SKM-1 (cell line): Measurements from ENCODE around the gene LCP2.

ENCODE experiments used
- DNase-seq: peaks from one replicate; lab custom pipeline; 2025; ENCODE audit not compliant: unreplicated experiment; lab: John Stamatoyannopoulos, UW

The LCP2 gene

GRCh38 chr5:170316937-170317336 is 19.4 kb upstream of the LCP2 start:
- no peak for DNase-seq

DNA sequence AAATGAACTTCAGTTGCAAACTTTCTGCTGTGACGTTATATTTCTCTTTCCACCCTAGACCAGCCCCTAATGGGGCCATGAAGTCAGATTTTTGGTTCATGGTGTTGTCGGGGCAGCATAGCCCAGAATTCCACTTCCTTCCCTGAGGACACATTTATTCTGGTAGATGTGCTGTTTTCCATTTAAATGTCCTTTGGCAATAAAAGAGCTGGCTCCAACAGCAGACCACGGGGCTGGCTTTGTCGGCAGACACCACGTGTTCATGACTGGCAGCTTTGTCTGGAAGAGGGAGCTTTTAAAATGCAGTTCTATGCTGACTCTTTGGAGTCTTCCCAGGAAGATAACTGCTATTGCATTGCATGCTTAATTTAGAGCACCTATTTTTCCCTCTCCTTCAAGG is 17.6 kb upstream of the LCP2 start:
- no peak for DNase-seq

- DNase-seq: no peak
Observed at GRCh38 chr5:170314541-170315095, 17.0 kb upstream of the LCP2 start.

DNA sequence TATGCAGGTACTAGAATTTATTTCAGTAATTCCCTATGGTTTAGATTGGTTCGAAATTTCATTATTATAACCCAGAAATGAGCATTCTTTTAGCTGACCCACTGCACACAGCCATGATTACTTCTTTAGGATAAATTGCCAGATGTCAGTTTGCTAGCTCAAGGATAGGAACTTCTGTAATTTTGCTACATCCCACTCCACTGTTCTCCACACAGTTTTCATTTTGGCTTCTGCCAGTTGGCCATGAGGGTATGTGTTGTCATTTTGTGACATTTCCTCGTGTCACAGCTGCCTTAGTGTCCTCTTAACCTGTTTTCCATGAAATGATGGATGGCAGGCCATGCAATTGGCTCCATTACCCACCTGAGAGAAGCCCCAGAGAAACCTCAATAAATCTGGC is 16.2 kb upstream of the LCP2 start:
- no peak for DNase-seq

DNA sequence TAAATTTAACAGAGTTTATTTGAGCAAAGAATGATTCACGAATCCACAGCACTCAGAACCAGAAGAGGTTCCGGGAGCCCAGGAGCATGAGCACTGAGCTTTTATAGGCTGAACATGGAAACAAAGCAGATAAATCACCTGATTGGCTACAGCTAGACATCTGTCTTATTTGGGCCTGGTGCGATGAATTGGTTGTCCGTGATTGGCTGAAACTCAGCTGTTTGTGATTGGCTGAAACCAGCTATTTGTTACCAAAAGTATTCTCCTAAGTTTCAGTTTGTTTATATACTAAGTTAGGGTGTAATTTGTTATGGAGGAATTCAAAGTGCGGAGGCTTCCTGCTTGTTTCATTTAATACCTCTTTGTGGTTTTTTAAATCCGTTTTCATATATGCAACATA is 15.8 kb upstream of the LCP2 start:
- no peak for DNase-seq

DNA sequence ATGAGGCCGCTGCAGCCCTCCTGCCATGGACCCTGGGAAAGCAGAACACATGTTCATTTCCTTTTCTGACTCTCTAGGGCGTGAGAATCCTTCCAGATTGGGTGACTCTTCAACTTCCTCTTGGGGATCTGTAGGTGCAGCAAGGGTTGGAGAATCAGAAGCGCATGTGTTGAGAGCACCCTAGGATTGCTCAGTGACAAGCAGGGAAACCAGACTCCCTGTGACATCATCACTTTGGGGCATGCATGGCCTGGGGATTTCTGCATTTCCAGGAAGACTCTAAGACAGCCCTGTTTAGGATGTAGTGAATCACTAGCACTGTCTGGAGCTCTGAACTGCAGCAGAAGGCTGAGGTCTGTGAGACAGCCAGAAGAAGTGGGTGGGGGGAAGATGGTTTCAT is 15.1 kb upstream of the LCP2 start:
- DNase-seq: peak; percentile 76

GRCh38 chr5:170312301-170312595 is 14.7 kb upstream of the LCP2 start:
- DNase-seq: no peak

DNA sequence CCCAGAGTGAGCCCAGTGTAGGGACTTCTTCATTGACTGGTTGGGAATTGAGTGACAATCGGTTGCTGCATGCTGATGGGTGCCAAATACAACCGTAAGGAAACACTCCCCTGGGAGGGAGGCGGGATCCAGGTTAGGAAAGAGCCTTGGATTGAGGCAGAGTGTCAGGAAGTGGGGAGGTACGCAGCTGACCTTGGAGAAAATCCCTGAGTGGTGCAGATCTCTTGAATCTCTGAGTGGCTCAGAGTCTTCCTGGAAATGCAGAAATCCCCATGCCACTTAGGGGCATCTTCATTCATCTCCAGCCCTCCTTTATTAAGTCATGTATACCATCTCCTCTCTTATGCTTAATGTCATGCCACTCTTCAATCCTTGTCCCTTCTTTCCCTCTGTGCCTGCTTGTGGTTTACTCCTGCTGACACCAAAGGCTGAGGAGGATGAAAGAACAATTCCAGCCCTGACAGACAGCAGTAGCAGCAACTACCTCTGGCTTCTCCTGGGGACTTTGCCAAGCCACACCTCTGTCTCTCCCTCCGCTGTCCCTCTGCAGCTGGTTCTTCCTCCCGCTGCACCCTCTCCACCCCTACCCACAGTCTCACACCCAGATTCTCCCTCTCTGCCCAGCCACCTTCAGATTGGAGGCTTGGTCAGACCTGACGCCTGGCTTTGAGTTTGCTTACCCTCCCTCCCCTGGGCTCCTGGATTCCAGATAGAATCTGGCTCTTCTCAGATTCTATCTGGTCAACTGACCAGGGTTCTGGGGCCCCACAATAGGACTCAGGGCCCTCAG is 14.1 kb upstream of the LCP2 start:
- DNase-seq: no peak

DNA sequence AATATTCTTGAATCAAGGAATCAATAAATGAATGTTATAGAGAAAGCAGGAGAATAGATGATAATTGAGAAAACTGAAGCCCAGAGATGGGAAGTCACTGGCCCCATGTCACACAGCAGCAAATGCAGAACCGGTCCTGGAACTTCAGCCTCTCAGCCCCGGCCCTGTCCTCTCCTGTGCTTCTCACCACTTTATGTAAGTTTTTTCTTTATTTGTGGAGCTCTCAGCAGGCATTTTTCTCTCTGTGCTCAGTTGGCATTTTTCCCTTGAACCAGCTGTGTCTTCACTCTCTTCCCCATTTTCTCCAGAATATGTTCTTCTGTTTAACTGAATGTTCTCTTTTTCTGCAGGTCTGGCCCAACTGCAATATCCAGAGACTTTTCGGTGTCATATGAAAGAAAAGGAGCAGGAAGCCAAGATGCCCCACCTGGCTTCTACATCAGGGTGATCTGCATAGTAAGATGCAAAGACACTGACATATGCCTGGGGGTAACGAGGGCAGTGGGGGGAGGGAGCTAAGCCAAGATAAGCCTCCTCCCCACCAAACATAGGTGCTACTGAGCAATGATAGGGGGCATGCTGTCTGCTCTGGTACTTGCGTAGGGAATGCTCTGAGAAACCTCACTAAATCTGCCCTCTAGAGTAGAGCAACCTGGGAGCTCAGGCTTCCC is 12.8 kb upstream of the LCP2 start:
- DNase-seq: no peak

DNA sequence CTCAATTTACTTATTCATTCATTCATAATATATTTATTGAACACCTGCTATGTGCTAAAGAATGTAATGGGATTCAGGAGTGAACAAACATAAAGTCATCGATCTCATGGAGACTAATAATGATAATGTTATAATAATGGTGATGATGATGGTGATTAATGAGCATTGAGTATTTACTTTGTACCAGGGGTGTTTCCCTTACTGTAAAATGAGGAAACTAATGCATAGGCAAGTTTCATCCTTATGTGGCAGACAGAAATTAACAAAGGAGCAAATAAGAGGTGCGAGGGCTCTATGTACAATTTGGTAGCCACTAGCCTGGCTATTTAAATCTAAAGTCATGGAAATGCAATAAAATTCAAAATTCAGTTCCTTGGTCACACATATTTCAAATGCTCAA is 11.1 kb upstream of the LCP2 start:
- no peak for DNase-seq

- DNase-seq: peak; percentile 62
Observed at GRCh38 chr5:170307575-170308465, 10.2 kb upstream of the LCP2 start.

- no peak for DNase-seq
Observed at GRCh38 chr5:170306381-170306831, 8.8 kb upstream of the LCP2 start.

DNA sequence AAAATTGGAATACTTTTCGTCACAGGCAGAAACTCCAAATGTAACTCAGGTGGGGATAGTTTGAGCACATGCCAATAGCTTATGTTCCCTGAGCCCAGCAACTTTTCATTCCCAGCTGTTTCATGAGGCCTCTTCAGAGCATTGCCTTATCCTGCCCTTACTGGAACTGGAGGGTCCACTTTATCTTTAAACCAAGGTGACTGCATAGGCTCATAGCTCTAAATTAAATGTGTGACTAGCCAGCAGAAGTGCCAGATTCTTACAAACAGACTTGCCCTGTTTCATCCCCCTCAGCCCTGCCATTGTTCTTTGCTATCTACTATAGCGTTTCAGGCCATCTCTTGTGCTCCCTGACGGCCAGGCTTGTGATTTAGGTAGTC is 8.1 kb upstream of the LCP2 start:
- DNase-seq: no peak

- no peak for DNase-seq
Observed at GRCh38 chr5:170305016-170305645, 7.6 kb upstream of the LCP2 start.

DNA sequence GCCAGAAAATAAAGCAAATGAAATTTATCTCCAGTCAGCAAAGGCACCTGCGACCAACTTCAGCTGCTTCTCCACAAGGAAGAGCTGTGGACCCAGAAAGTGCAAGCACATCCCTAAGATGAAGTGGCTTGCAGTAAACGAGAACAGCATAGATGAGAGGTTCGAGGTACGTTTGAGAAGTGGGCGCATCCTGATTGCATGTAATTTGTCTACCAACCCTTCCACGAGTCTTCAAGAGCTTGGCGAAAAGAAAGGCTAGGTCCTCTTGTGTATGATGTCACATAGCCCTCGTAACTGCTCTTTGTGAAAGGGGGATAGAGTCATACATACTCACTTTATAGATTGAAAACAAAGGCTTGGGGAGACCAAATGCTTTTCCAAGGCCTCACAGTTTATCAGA is 6.0 kb upstream of the LCP2 start:
- DNase-seq: no peak

GRCh38 chr5:170302653-170303501 is 5.3 kb upstream of the LCP2 start:
- peak; percentile 90 for DNase-seq

- no peak for DNase-seq
Observed at GRCh38 chr5:170301981-170302652, 4.5 kb upstream of the LCP2 start.

- DNase-seq: no peak
Observed at GRCh38 chr5:170301149-170301548, 3.6 kb upstream of the LCP2 start.

- peak; percentile 59 for DNase-seq
Observed at GRCh38 chr5:170300361-170301013, 2.9 kb upstream of the LCP2 start.
